HEK293 (cell line): ENCODE data around the gene FAM209B.
"Not testable (repeated sequence)": the region's sequence is repeated elsewhere in the genome, so short reads cannot be mapped to it uniquely, and the experiment has no call there.

Source experiments
- CTCF ChIA-PET: fragments of 350-600 bp; formaldehyde crosslinking; extraction: SDS; loops from one replicate; lab custom pipeline; 2021; ENCODE audit warnings: antibody characterized with exemption; lab: Yijun Ruan, JAX
- POLR2A ChIA-PET: fragments of 300-600 bp; formaldehyde crosslinking; extraction: SDS; loops from one replicate; lab custom pipeline; 2020; ENCODE audit warnings: antibody characterized with exemption, inconsistent platforms; lab: Yijun Ruan, JAX
- H3K27ac ChIP-seq: fragments of 200-500 bp; sonication (Bioruptor generic); 2 replicates; pipeline ENCODE4 v1.5.1; 2014; ENCODE audit warnings: low read depth, low read length, control low read depth, inconsistent platforms; ENCODE audit errors: extremely low read depth
- H3K36me3 ChIP-seq, 2 experiments: fragments of 200-500 bp in 1 of 2; sonication (Bioruptor generic) in 1 of 2; 1 replicate in 1 of 2; 2 replicates in 1 of 2; pipeline ENCODE4 v1.5.1; 2014 to 2017; ENCODE audit warnings: inconsistent platforms in 2 of 2, low read length in 2 of 2; ENCODE audit not compliant: control insufficient read depth in 2 of 2, insufficient read depth in 1 of 2
- H3K4me1 ChIP-seq: fragments of 200-500 bp; sonication (Bioruptor generic); 2 replicates; pipeline ENCODE4 v1.5.1; 2014; ENCODE audit warnings: mild to moderate bottlenecking, low read length, inconsistent platforms; ENCODE audit not compliant: control insufficient read depth, insufficient read depth
- H3K4me3 ChIP-seq: 2 replicates; pipeline ENCODE4 v1.5.1; 2011; ENCODE audit warnings: low read depth, mild to moderate bottlenecking, control low read depth, low read length, moderate library complexity
- H3K9me3 ChIP-seq: fragments of 200-500 bp; sonication (Bioruptor generic); 2 replicates; pipeline ENCODE4 v1.5.1; 2014; ENCODE audit warnings: low read depth, low read length, inconsistent platforms; ENCODE audit not compliant: control insufficient read depth, insufficient read depth
- BCL11A ChIP-seq: fragments of 450-650 bp; formaldehyde crosslinking; IDR thresholded peaks from 2 replicates; pipeline ENCODE4 v1.5.1; 2016; ENCODE audit warnings: low read depth, missing biosample characterization, missing genetic modification characterization
- GLI2 ChIP-seq: fragments of 450-650 bp; formaldehyde crosslinking; IDR thresholded peaks from 2 replicates; pipeline ENCODE4; 2017; ENCODE audit warnings: missing biosample characterization, missing genetic modification characterization, low read depth, borderline replicate concordance
- IKZF3 ChIP-seq: fragments of 450-650 bp; IDR thresholded peaks from 2 replicates; pipeline ENCODE4 v1.5.0; 2018; ENCODE audit warnings: missing biosample characterization, mild to moderate bottlenecking, missing genetic modification characterization, moderate library complexity
- KLF8 ChIP-seq: fragments of 450-650 bp; formaldehyde crosslinking; IDR thresholded peaks from 2 replicates; pipeline ENCODE4 v1.5.1; 2016; ENCODE audit warnings: missing biosample characterization, missing genetic modification characterization
- MYNN ChIP-seq: fragments of 450-650 bp; formaldehyde crosslinking; IDR thresholded peaks from 2 replicates; pipeline ENCODE4 v1.5.1; 2016; ENCODE audit warnings: missing biosample characterization, missing genetic modification characterization, borderline replicate concordance
- PRDM1 ChIP-seq: fragments of 450-650 bp; formaldehyde crosslinking; IDR thresholded peaks from 2 replicates; pipeline ENCODE4; 2016; ENCODE audit warnings: missing biosample characterization, missing genetic modification characterization
- RBAK ChIP-seq: fragments of 450-650 bp; formaldehyde crosslinking; IDR thresholded peaks from 2 replicates; pipeline ENCODE4 v1.5.1; 2016; ENCODE audit warnings: missing biosample characterization, missing genetic modification characterization
- SCRT1 ChIP-seq: fragments of 450-650 bp; formaldehyde crosslinking; IDR thresholded peaks from 2 replicates; pipeline ENCODE4 v1.5.1; 2016; ENCODE audit warnings: missing biosample characterization, missing genetic modification characterization, borderline replicate concordance
- SCRT2 ChIP-seq: fragments of 450-650 bp; formaldehyde crosslinking; IDR thresholded peaks from 2 replicates; pipeline ENCODE4 v1.5.1; 2016; ENCODE audit warnings: missing biosample characterization, missing genetic modification characterization
- SP2 ChIP-seq: fragments of 450-650 bp; formaldehyde crosslinking; IDR thresholded peaks from 2 replicates; pipeline ENCODE4 v1.5.1; 2016; ENCODE audit warnings: missing biosample characterization, missing genetic modification characterization
- ZBTB17 ChIP-seq: fragments of 450-650 bp; formaldehyde crosslinking; IDR thresholded peaks from 2 replicates; pipeline ENCODE4 v1.5.1; 2016; ENCODE audit warnings: missing biosample characterization, missing genetic modification characterization
- ZFP41 ChIP-seq: fragments of 450-650 bp; formaldehyde crosslinking; IDR thresholded peaks from 2 replicates; pipeline ENCODE4 v1.5.1; 2016; ENCODE audit warnings: missing biosample characterization, missing genetic modification characterization, borderline replicate concordance
- ZNF112 ChIP-seq: fragments of 450-650 bp; formaldehyde crosslinking; IDR thresholded peaks from 2 replicates; pipeline ENCODE4 v1.5.0; 2017; ENCODE audit warnings: missing biosample characterization, missing genetic modification characterization
- ZNF146 ChIP-seq: fragments of 450-650 bp; formaldehyde crosslinking; IDR thresholded peaks from 2 replicates; pipeline ENCODE4 v1.5.1; 2016; ENCODE audit warnings: missing biosample characterization, missing genetic modification characterization
- ZNF23 ChIP-seq: fragments of 450-650 bp; formaldehyde crosslinking; IDR thresholded peaks from 2 replicates; pipeline ENCODE4 v1.5.1; 2016; ENCODE audit warnings: missing biosample characterization, missing genetic modification characterization, borderline replicate concordance
- ZNF354C ChIP-seq: fragments of 450-650 bp; formaldehyde crosslinking; IDR thresholded peaks from 2 replicates; pipeline ENCODE4 v1.5.1; 2016; ENCODE audit warnings: missing biosample characterization, missing genetic modification characterization, low read depth, borderline replicate concordance
- ZNF514 ChIP-seq: fragments of 450-650 bp; formaldehyde crosslinking; IDR thresholded peaks from 2 replicates; pipeline ENCODE4 v1.5.1; 2016; ENCODE audit warnings: missing biosample characterization, missing genetic modification characterization
- ZNF529 ChIP-seq: fragments of 450-650 bp; formaldehyde crosslinking; IDR thresholded peaks from 2 replicates; pipeline ENCODE4 v1.5.1; 2017; ENCODE audit warnings: missing genetic modification characterization, missing biosample characterization; ENCODE audit not compliant: insufficient replicate concordance
- ZNF549 ChIP-seq: fragments of 450-650 bp; IDR thresholded peaks from 2 replicates; pipeline ENCODE4 v1.5.1; 2018; ENCODE audit warnings: missing biosample characterization, missing genetic modification characterization, mild to moderate bottlenecking, inconsistent platforms, moderate library complexity
- ZNF561 ChIP-seq: fragments of 450-650 bp; IDR thresholded peaks from 2 replicates; pipeline ENCODE4 v1.5.1; 2018; ENCODE audit warnings: missing biosample characterization, missing genetic modification characterization, borderline replicate concordance
- ZNF610 ChIP-seq: fragments of 450-650 bp; formaldehyde crosslinking; IDR thresholded peaks from 2 replicates; pipeline ENCODE4 v1.5.1; 2016; ENCODE audit warnings: missing biosample characterization, missing genetic modification characterization, borderline replicate concordance
- ZNF629 ChIP-seq: fragments of 450-650 bp; formaldehyde crosslinking; IDR thresholded peaks from 2 replicates; pipeline ENCODE4 v1.5.1; 2017; ENCODE audit warnings: missing biosample characterization, missing genetic modification characterization
- ZNF654 ChIP-seq: fragments of 450-650 bp; formaldehyde crosslinking; IDR thresholded peaks from 2 replicates; pipeline ENCODE4 v1.5.1; 2016; ENCODE audit warnings: low read depth, missing biosample characterization, missing genetic modification characterization
- ZNF660 ChIP-seq: fragments of 450-650 bp; IDR thresholded peaks from 2 replicates; pipeline ENCODE4 v1.5.1; 2018; ENCODE audit warnings: missing biosample characterization, mild to moderate bottlenecking, missing genetic modification characterization
- ZNF707 ChIP-seq: fragments of 450-650 bp; formaldehyde crosslinking; IDR thresholded peaks from 2 replicates; pipeline ENCODE4 v1.5.1; 2016; ENCODE audit warnings: missing biosample characterization, missing genetic modification characterization
- ZNF76 ChIP-seq: fragments of 450-650 bp; formaldehyde crosslinking; IDR thresholded peaks from 2 replicates; pipeline ENCODE4; 2016; ENCODE audit warnings: low read depth, missing biosample characterization, missing genetic modification characterization, borderline replicate concordance
- ZSCAN16 ChIP-seq: fragments of 450-650 bp; formaldehyde crosslinking; IDR thresholded peaks from 2 replicates; pipeline ENCODE4 v1.5.1; 2016; ENCODE audit warnings: missing biosample characterization, missing genetic modification characterization
- TF ChIP-seq, protein P1 (sequence below): fragments of 450-650 bp; formaldehyde crosslinking; IDR thresholded peaks from 2 replicates; pipeline ENCODE4 v1.5.1; 2016; ENCODE audit warnings: missing biosample characterization, missing genetic modification characterization
- TF ChIP-seq, protein P2 (sequence below): fragments of 450-650 bp; formaldehyde crosslinking; IDR thresholded peaks from 2 replicates; pipeline ENCODE4 v1.5.1; 2016; ENCODE audit warnings: missing biosample characterization, missing genetic modification characterization

Gene FAM209B

GRCh38 chr20:56532946-56533345 lies at the start of gene FAM209B:
FAM209B (plus strand) TSS chr20:56533246; CDS start chr20:56533342, 96 bp downstream.
- H3K4me1 ChIP-seq, H3K27ac ChIP-seq, H3K36me3 ChIP-seq, POLR2A ChIA-PET, H3K9me3 ChIP-seq, H3K4me3 ChIP-seq, CTCF ChIA-PET: not testable (repeated sequence)

DNA sequence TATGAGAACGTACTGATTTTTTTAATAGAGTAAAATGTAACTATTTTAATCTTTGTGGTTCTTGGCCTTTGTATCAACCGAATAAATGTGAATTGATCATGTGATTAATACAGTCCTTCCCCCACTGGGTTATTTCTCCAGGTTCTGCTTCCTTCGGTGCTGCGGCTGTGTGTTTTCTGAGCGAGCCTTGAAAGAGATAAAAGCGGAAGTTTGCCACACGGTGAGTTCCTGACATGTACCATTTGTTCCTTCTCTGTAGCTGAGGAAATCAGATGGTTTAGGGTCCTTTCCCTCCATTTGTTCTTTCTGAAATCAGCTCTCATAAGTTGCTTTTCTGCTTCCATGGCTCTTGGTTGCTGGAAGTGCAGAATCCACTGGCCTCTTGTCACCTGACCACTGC lies 49.1 kb upstream of the FAM209B start:
- Histone ChIP-seq H3K4me1 (no peaks in the 10 kb centered on the region), H3K9me3 (no peaks in the 10 kb centered on the region), H3K27ac (no peak overlapping the region), H3K36me3 (peaks cover 11 to 82% of the 10 kb centered on the region in 2 experiments), H3K4me3 (no peak overlapping the region)
- CTCF ChIA-PET = no interaction called here
- TF ChIP-seq BCL11A = no peak
- TF ChIP-seq ZNF354C (tag by site-specific recombination) = no peak
- TF ChIP-seq ZNF654 (tag by site-specific recombination) = no peak
- no peak for TF ChIP-seq GLI2 (tag by site-specific recombination)
- no peak for TF ChIP-seq ZNF76 (tag by site-specific recombination)
- POLR2A ChIA-PET = no interaction called here

DNA sequence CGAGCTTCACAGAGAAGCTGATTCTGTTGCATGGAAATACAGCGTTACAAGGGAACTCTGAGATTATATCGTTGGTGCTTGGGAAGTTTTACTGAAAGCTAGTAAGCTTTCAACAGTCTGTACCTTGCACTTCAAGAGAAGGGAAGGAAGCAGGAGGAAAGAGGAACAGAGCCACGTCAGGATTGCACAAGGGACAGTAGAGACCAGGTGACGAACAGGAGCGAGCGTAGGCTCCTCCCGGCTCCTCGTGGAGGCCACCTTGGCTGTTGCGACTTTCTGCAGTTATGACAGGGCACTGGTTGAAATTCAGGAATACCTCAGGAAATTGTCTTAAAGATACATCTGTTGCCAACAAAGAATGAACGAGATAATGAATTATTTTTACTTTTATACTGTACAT lies 45.8 kb upstream of the FAM209B start:
- no peaks in the 10 kb centered on the region for H3K4me1 ChIP-seq
- TF ChIP-seq ZNF610 (tag by site-specific recombination) = no peak
- no peak for TF ChIP-seq ZNF660
- no peak for TF ChIP-seq ZNF629
- TF ChIP-seq ZNF112 (tag by site-specific recombination) = no peak
- TF ChIP-seq, protein P1, sequence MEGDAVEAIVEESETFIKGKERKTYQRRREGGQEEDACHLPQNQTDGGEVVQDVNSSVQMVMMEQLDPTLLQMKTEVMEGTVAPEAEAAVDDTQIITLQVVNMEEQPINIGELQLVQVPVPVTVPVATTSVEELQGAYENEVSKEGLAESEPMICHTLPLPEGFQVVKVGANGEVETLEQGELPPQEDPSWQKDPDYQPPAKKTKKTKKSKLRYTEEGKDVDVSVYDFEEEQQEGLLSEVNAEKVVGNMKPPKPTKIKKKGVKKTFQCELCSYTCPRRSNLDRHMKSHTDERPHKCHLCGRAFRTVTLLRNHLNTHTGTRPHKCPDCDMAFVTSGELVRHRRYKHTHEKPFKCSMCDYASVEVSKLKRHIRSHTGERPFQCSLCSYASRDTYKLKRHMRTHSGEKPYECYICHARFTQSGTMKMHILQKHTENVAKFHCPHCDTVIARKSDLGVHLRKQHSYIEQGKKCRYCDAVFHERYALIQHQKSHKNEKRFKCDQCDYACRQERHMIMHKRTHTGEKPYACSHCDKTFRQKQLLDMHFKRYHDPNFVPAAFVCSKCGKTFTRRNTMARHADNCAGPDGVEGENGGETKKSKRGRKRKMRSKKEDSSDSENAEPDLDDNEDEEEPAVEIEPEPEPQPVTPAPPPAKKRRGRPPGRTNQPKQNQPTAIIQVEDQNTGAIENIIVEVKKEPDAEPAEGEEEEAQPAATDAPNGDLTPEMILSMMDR (tag by site-specific recombination) = no peak
- no peak for TF ChIP-seq ZBTB17 (tag by site-specific recombination)
- TF ChIP-seq RBAK = no peak
- TF ChIP-seq, protein P2, sequence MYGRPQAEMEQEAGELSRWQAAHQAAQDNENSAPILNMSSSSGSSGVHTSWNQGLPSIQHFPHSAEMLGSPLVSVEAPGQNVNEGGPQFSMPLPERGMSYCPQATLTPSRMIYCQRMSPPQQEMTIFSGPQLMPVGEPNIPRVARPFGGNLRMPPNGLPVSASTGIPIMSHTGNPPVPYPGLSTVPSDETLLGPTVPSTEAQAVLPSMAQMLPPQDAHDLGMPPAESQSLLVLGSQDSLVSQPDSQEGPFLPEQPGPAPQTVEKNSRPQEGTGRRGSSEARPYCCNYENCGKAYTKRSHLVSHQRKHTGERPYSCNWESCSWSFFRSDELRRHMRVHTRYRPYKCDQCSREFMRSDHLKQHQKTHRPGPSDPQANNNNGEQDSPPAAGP (tag by site-specific recombination) = no peak
- TF ChIP-seq SCRT2 (tag by site-specific recombination) = no peak
- TF ChIP-seq ZNF707 (tag by site-specific recombination) = no peak
- no peak overlapping the region for H3K27ac ChIP-seq
- CTCF ChIA-PET = no interaction called here
- no peak overlapping the region for H3K4me3 ChIP-seq
- POLR2A ChIA-PET = no interaction called here
- H3K9me3 ChIP-seq = no peaks in the 10 kb centered on the region
- peaks cover 13 to 79% of the 10 kb centered on the region in 2 experiments; a peak in 2 of 3 replicates for H3K36me3 ChIP-seq

- CTCF ChIA-PET = interaction anchor here (0.7 kb wide), 1 partner anchor 26 kb away, joined by 3 read pairs; no protein-coding TSS in a partner anchor
- H3K4me1 ChIP-seq = no peaks in the 10 kb centered on the region
- POLR2A ChIA-PET = no interaction called here
- H3K4me3 ChIP-seq = no peak overlapping the region
- no peak overlapping the region for H3K27ac ChIP-seq
- H3K9me3 ChIP-seq = no peaks in the 10 kb centered on the region
- peaks cover 12 to 72% of the 10 kb centered on the region in 2 experiments; a peak in 2 of 3 replicates for H3K36me3 ChIP-seq
- TF ChIP-seq KLF8 (no peak), MYNN (tag by site-specific recombination) (no peak), SP2 (tag by site-specific recombination) (no peak), ZNF549 (no peak), IKZF3 (tag by site-specific recombination) (no peak), ZSCAN16 (no peak), ZNF23 (tag by site-specific recombination) (no peak), ZNF514 (tag by site-specific recombination) (no peak), ZNF529 (tag by site-specific recombination) (no peak), ZNF146 (no peak), SCRT1 (tag by site-specific recombination) (no peak), ZFP41 (tag by site-specific recombination) (no peak), PRDM1 (tag by site-specific recombination) (no peak), ZNF561 (tag by site-specific recombination) (no peak)
Measured at GRCh38 chr20:56488566-56488965, 44.5 kb upstream of the FAM209B start.
